ENCODE data around the gene NPY.

DNA sequence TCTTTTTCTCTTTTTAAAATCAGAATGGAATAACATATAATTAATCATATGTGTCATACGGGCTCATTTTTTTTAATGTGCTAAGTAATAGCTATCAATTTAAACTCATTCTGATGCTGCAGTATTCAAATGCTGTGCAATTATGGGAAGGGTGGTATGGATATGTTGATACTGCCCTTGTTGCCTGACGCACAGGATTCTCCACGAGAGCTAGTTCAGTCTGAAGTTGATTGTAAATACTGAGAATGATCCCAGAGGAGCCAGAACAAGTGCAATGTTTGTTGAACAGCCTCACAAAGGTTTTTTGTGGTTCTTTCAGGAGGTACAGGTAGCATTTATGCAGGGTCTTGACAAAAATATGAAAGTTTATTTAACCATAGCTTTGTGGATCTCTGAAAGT is 13.4 kb downstream of the NPY start:
- TF ChIP-seq, protein P1, sequence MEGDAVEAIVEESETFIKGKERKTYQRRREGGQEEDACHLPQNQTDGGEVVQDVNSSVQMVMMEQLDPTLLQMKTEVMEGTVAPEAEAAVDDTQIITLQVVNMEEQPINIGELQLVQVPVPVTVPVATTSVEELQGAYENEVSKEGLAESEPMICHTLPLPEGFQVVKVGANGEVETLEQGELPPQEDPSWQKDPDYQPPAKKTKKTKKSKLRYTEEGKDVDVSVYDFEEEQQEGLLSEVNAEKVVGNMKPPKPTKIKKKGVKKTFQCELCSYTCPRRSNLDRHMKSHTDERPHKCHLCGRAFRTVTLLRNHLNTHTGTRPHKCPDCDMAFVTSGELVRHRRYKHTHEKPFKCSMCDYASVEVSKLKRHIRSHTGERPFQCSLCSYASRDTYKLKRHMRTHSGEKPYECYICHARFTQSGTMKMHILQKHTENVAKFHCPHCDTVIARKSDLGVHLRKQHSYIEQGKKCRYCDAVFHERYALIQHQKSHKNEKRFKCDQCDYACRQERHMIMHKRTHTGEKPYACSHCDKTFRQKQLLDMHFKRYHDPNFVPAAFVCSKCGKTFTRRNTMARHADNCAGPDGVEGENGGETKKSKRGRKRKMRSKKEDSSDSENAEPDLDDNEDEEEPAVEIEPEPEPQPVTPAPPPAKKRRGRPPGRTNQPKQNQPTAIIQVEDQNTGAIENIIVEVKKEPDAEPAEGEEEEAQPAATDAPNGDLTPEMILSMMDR (IDR thresholded peaks at IDR 0.05), result no peak
- TF ChIP-seq POLR2A (IDR thresholded peaks at IDR 0.05) (no peak), POLR2AphosphoS5 (IDR thresholded peaks at IDR 0.05) (no peak), EP300 (IDR thresholded peaks at IDR 0.05) (no peak)

Measured in sigmoid colon (tissue), 4 donors.